ENCODE results near the gene MAP3K20. TPM values are rescaled to one million over a fixed set of nuclear protein-coding genes. Genes with fewer than 3 reads are reported as not detected.

Gene MAP3K20
- total RNA-seq, 6 donors from 2014 or later, result 16.3 to 41.7 (median 34.7) TPM

- DNase-seq (peak in 1 of 2 donors; percentile 79), ATAC-seq (ENCODE audit: low FRiP score in 2 of 2) (peak; percentile 92 to 96)
- 15 to 16% methylated on average over 8 of the region's 8 CpGs for WGBS, 2 donors
- TF ChIP-seq POLR2A (IDR thresholded peaks at IDR 0.05) (no peak), EP300 (IDR thresholded peaks at IDR 0.05) (peak in 1 of 4 donors; percentile 9), POLR2AphosphoS5 (IDR thresholded peaks at IDR 0.05) (peak; percentile 46 to 69), CTCF (IDR thresholded peaks at IDR 0.05) (peak; percentile 76 to 91 (median 83))
- Histone ChIP-seq H3K9me3 (no peaks in the 10 kb centered on the region), H3K4me1 (peaks cover 11 to 23% (median 15%) of the 10 kb centered on the region in 4 donors), H3K27ac (peak overlapping the region in 3 of 4 donors; percentile 26 to 49 (median 42)), H3K4me3 (no peak overlapping the region), H3K36me3 (peaks cover 0 to 9% (median 0%) of the 10 kb centered on the region in 4 donors), H3K27me3 (no peaks in the 10 kb centered on the region)
Measured at GRCh38 chr2:173210270-173211196, 134.9 kb downstream of the MAP3K20 start.

DNA sequence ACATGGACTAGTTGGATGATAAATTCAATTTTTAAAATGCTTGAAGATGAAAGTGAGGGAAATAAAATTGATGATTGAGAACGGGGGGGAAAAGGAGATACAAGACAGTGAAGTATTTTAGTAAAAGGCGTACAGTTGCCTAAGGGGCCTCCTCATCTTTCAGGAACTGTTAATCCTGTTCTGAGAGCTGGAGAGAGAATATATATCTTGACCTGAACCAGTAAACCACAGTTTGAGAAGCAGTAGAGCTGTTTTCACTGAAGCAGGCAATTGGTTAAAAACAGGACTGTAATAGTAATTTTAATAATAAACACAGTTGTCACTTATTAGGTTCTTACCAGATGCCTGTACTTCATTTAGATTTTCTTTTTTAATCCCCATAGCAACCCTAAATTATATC lies 137.5 kb downstream of the MAP3K20 start:
- no peak for DNase-seq
- Histone ChIP-seq H3K36me3 (peaks cover 0 to 9% (median 0%) of the 10 kb centered on the region in 4 donors), H3K27me3 (no peaks in the 10 kb centered on the region), H3K27ac (no peak overlapping the region), H3K4me3 (no peak overlapping the region), H3K9me3 (no peaks in the 10 kb centered on the region), H3K4me1 (peaks cover 4 to 16% (median 6%) of the 10 kb centered on the region in 4 donors)
- TF ChIP-seq CTCF (IDR thresholded peaks at IDR 0.05), result no peak
- TF ChIP-seq POLR2A (IDR thresholded peaks at IDR 0.05), result no peak
- TF ChIP-seq EP300 (IDR thresholded peaks at IDR 0.05), result no peak
- no peak for TF ChIP-seq POLR2AphosphoS5 (IDR thresholded peaks at IDR 0.05)
- ATAC-seq (ENCODE audit: low FRiP score in 2 of 2), result no peak
- WGBS, 2 donors, result 86 to 95% methylated on average over 2 of the region's 2 CpGs

- no peak for DNase-seq
Measured at GRCh38 chr2:173214213-173214612, 138.6 kb downstream of the MAP3K20 start.

GRCh38 chr2:173215316-173215715 lies 139.7 kb downstream of the MAP3K20 start:
- H3K4me1 ChIP-seq, result peaks cover 2 to 20% (median 12%) of the 10 kb centered on the region in 4 donors
- H3K4me3 ChIP-seq, result no peak overlapping the region
- H3K36me3 ChIP-seq, result peaks cover 0 to 9% (median 0%) of the 10 kb centered on the region in 4 donors
- DNase-seq, result no peak
- H3K9me3 ChIP-seq, result no peaks in the 10 kb centered on the region
- H3K27me3 ChIP-seq, result no peaks in the 10 kb centered on the region
- no peak for ATAC-seq (ENCODE audit: low FRiP score in 2 of 2)
- TF ChIP-seq POLR2AphosphoS5 (IDR thresholded peaks at IDR 0.05) (no peak), EP300 (IDR thresholded peaks at IDR 0.05) (no peak), CTCF (IDR thresholded peaks at IDR 0.05) (no peak), POLR2A (IDR thresholded peaks at IDR 0.05) (no peak)
- H3K27ac ChIP-seq, result peak overlapping the region in 1 of 4 donors; percentile 12
- WGBS, 2 donors, result 90 to 96% methylated on average over 4 of the region's 4 CpGs

More at GRCh38 chr2:173214213-173214612, 138.6 kb downstream of the MAP3K20 start:
- H3K9me3 ChIP-seq, result no peaks in the 10 kb centered on the region
- H3K27ac ChIP-seq, result no peak overlapping the region
- TF ChIP-seq POLR2A (IDR thresholded peaks at IDR 0.05) (no peak), EP300 (IDR thresholded peaks at IDR 0.05) (no peak), CTCF (IDR thresholded peaks at IDR 0.05) (no peak), POLR2AphosphoS5 (IDR thresholded peaks at IDR 0.05) (no peak)
- 88 to 95% methylated on average over 5 of the region's 5 CpGs for WGBS, 2 donors
- peaks cover 0 to 9% (median 0%) of the 10 kb centered on the region in 4 donors for H3K36me3 ChIP-seq
- no peak for ATAC-seq (ENCODE audit: low FRiP score in 2 of 2)
- H3K4me1 ChIP-seq, result peaks cover 5 to 23% (median 13%) of the 10 kb centered on the region in 4 donors
- H3K27me3 ChIP-seq, result no peaks in the 10 kb centered on the region
- no peak overlapping the region for H3K4me3 ChIP-seq
